Fibroblast of mammary gland (primary cell): ENCODE results near the gene ANKRD42.
"Not testable (repeated sequence)": the region's sequence is repeated elsewhere in the genome, so short reads cannot be mapped to it uniquely, and the experiment has no call there.

Source experiments
- DNase-seq: peaks from one replicate; pipeline ENCODE4 v3.0.0-alpha.2; 2010; ENCODE audit warnings: low read depth
- H3K4me3 ChIP-seq: 2 replicates; pipeline ENCODE4 v1.5.1; 2011; ENCODE audit warnings: low read depth, mild to moderate bottlenecking, low read length, moderate library complexity; ENCODE audit not compliant: control insufficient read depth
- CTCF ChIP-seq: conservative IDR thresholded peaks from 2 replicates; pipeline ENCODE4 v1.5.1; 2011; ENCODE audit warnings: low read depth, low read length, inconsistent platforms; ENCODE audit not compliant: control insufficient read depth, insufficient read depth

Gene ANKRD42

GRCh38 chr11:83252941-83253340 is 59.4 kb downstream of the ANKRD42 start:
- no peak overlapping the region for H3K4me3 ChIP-seq
- TF ChIP-seq CTCF: no peak
- no peak for DNase-seq

- no peak for DNase-seq
- TF ChIP-seq CTCF: no peak
- H3K4me3 ChIP-seq: no peak overlapping the region
Observed at GRCh38 chr11:83255366-83255765, 61.9 kb downstream of the ANKRD42 start.

GRCh38 chr11:83256602-83257340 is 63.3 kb downstream of the ANKRD42 start:
- TF ChIP-seq CTCF: no peak
- no peak for DNase-seq

GRCh38 chr11:83257761-83258168 is 64.3 kb downstream of the ANKRD42 start:
- TF ChIP-seq CTCF: no peak
- H3K4me3 ChIP-seq: no peak overlapping the region
- DNase-seq: peak; percentile 89

More at GRCh38 chr11:83256602-83257340, 63.3 kb downstream of the ANKRD42 start:
- no peak overlapping the region for H3K4me3 ChIP-seq

- no peak overlapping the region for H3K4me3 ChIP-seq
- no peak for TF ChIP-seq CTCF
- no peak for DNase-seq
Observed at GRCh38 chr11:83259559-83259958, 66.0 kb downstream of the ANKRD42 start.

- no peak overlapping the region for H3K4me3 ChIP-seq
- DNase-seq: no peak
- no peak for TF ChIP-seq CTCF
Observed at GRCh38 chr11:83265331-83265730, 71.8 kb downstream of the ANKRD42 start.

GRCh38 chr11:83269080-83269479 is 75.6 kb downstream of the ANKRD42 start:
- H3K4me3 ChIP-seq: not testable (repeated sequence)

GRCh38 chr11:83271734-83272133 is 78.2 kb downstream of the ANKRD42 start:
- not testable (repeated sequence) for H3K4me3 ChIP-seq, DNase-seq

More at GRCh38 chr11:83269080-83269479, 75.6 kb downstream of the ANKRD42 start:
- not testable (repeated sequence) for DNase-seq
